Thyroid gland (tissue), 4 donors: ENCODE measurements around the gene CCDC187.

Experiments used
- CTCF ChIP-seq, 6 experiments: fragments of 200-600 bp in 3 of 6; fragments of 450-650 bp in 3 of 6; sonication (generic) in 3 of 6; IDR thresholded peaks; one replicate each; pipeline ENCODE4 v1.5.1; 2016 to 2019; ENCODE audit warnings: antibody characterized with exemption in 6 of 6, mild to moderate bottlenecking in 2 of 6, inconsistent platforms in 1 of 6, moderate library complexity in 1 of 6
- POLR2A ChIP-seq, 2 donors: fragments of 450-650 bp; IDR thresholded peaks; one replicate each; pipeline ENCODE4 v1.6.1; 2017; ENCODE audit warnings: antibody characterized with exemption in 2 of 2, mild to moderate bottlenecking in 2 of 2, moderate library complexity in 1 of 2

- no peak for TF ChIP-seq CTCF (IDR thresholded peaks at IDR 0.05)
- TF ChIP-seq POLR2A (IDR thresholded peaks at IDR 0.05) = no peak
Measured at GRCh38 chr9:136276716-136277115, 27.2 kb downstream of the CCDC187 start.
